Ascending aorta (tissue), 2 donors: ENCODE results near the gene OLFM1. TPM values are rescaled to one million over a fixed set of nuclear protein-coding genes. Genes with fewer than 3 reads are reported as not detected.

Experiments
- DNase-seq, 2 donors: peaks; one replicate each; pipeline ENCODE4 v3.0.0-alpha.2; 2019; ENCODE audit warnings: low spot score in 2 of 2
- H3K27ac ChIP-seq, 2 donors: fragments of 200-600 bp; sonication (generic); one replicate each; pipeline ENCODE4 v1.5.1; 2016 to 2017; ENCODE audit warnings: mild to moderate bottlenecking in 1 of 2
- H3K27me3 ChIP-seq: fragments of 200-600 bp; sonication (generic); one replicate; pipeline ENCODE4 v1.5.1; 2017
- H3K36me3 ChIP-seq, 2 donors: fragments of 200-600 bp; sonication (generic); one replicate each; pipeline ENCODE4 v1.5.1; 2016
- H3K4me1 ChIP-seq, 2 donors: fragments of 200-600 bp; sonication (generic); one replicate each; pipeline ENCODE4 v1.5.1; 2016 to 2017; ENCODE audit warnings: mild to moderate bottlenecking in 1 of 2
- H3K4me3 ChIP-seq, 2 donors: fragments of 200-600 bp; sonication (generic); one replicate each; pipeline ENCODE4 v1.5.1; 2016 to 2017; ENCODE audit warnings: mild to moderate bottlenecking in 1 of 2
- H3K9me3 ChIP-seq, 2 donors: fragments of 200-600 bp; sonication (generic); one replicate each; pipeline ENCODE4 v1.5.1; 2016
- intact Hi-C: fragments of 100-400 bp; cut with DNase I; formaldehyde crosslinking; loops from one replicate; pipeline ENCODE4 v1.15.1; 2023
- total RNA-seq: library from RNA; depleted of rRNA; stranded (reverse); fragments of >200 nt; gene quantifications from one replicate; pipeline ENCODE4 v1.1.0, GENCODE V29; 2016
- TF ChIP-seq, protein P1 (sequence below), 3 experiments: fragments of 200-600 bp in 2 of 3; fragments of 450-650 bp in 1 of 3; sonication (generic) in 2 of 3; IDR thresholded peaks; one replicate each; pipeline ENCODE4 v1.5.1; 2016 to 2019; ENCODE audit warnings: antibody characterized with exemption in 3 of 3, mild to moderate bottlenecking in 1 of 3, moderate library complexity in 1 of 3

Gene OLFM1
- total RNA-seq, 1 donor from 2014 or later = 102 TPM

GRCh38 chr9:135082536-135082935, 4.9 kb upstream of the OLFM1 start:
- Histone ChIP-seq H3K27me3 (peaks cover 8% of the 10 kb centered on the region), H3K4me1 (peaks cover 3 to 8% of the 10 kb centered on the region in 2 donors), H3K9me3 (no peaks in the 10 kb centered on the region), H3K4me3 (no peak overlapping the region), H3K27ac (no peak overlapping the region), H3K36me3 (no peaks in the 10 kb centered on the region)
- intact Hi-C loops = no loop called here
- TF ChIP-seq, protein P1, sequence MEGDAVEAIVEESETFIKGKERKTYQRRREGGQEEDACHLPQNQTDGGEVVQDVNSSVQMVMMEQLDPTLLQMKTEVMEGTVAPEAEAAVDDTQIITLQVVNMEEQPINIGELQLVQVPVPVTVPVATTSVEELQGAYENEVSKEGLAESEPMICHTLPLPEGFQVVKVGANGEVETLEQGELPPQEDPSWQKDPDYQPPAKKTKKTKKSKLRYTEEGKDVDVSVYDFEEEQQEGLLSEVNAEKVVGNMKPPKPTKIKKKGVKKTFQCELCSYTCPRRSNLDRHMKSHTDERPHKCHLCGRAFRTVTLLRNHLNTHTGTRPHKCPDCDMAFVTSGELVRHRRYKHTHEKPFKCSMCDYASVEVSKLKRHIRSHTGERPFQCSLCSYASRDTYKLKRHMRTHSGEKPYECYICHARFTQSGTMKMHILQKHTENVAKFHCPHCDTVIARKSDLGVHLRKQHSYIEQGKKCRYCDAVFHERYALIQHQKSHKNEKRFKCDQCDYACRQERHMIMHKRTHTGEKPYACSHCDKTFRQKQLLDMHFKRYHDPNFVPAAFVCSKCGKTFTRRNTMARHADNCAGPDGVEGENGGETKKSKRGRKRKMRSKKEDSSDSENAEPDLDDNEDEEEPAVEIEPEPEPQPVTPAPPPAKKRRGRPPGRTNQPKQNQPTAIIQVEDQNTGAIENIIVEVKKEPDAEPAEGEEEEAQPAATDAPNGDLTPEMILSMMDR (IDR thresholded peaks at IDR 0.05) = no peak
- no peak for DNase-seq

DNA sequence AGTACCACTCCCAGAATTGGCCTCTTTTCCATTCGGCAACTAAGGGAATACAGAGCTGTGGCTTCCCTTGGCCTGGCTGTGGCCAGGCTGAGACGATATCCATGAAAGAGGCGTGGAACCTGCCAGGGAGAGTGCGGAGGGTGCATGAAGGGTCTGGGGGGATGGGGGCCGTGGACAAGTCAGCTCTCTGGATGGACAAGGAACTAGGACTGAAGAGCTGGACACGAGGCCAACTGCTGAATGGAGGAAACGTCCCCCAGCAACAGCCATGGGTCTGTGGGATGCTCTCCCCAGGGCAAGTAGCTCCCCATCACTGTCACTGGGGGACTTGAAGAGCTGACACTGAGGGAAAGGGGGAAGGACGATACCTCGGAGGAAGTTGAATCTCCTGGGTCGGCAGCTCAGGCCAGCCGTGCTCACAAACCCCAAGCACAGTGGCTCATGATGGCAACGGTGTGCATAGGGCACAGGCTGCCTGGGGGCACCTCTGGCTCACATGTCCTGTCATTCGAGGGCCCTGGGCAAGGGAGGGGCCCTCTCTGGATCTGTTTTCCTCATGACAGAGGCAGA, 4.1 kb upstream of the OLFM1 start:
- Histone ChIP-seq H3K27me3 (peaks cover 8% of the 10 kb centered on the region), H3K4me3 (no peak overlapping the region), H3K36me3 (no peaks in the 10 kb centered on the region), H3K27ac (no peak overlapping the region), H3K9me3 (no peaks in the 10 kb centered on the region), H3K4me1 (peaks cover 3 to 12% of the 10 kb centered on the region in 2 donors)
- no peak for DNase-seq
- intact Hi-C loops = no loop called here
- TF ChIP-seq, protein P1 (IDR thresholded peaks at IDR 0.05) = no peak

GRCh38 chr9:135083831-135084230, 3.6 kb upstream of the OLFM1 start:
- DNase-seq = no peak
- TF ChIP-seq, protein P1 (IDR thresholded peaks at IDR 0.05) = no peak
- Histone ChIP-seq H3K27ac (no peak overlapping the region), H3K27me3 (peaks cover 8% of the 10 kb centered on the region), H3K9me3 (no peaks in the 10 kb centered on the region), H3K4me3 (no peak overlapping the region), H3K36me3 (no peaks in the 10 kb centered on the region), H3K4me1 (peaks cover 3 to 12% of the 10 kb centered on the region in 2 donors)
- intact Hi-C loops = no loop called here

- DNase-seq = no peak
- Histone ChIP-seq H3K27ac (no peak overlapping the region), H3K4me1 (peaks cover 3 to 12% of the 10 kb centered on the region in 2 donors), H3K4me3 (no peak overlapping the region), H3K36me3 (no peaks in the 10 kb centered on the region), H3K27me3 (peaks cover 8% of the 10 kb centered on the region), H3K9me3 (no peaks in the 10 kb centered on the region)
- intact Hi-C loops = no loop called here
- TF ChIP-seq, protein P1 (IDR thresholded peaks at IDR 0.05) = no peak
These were observed 3.2 kb upstream of the OLFM1 start for GRCh38 chr9:135084262-135084661.

DNA sequence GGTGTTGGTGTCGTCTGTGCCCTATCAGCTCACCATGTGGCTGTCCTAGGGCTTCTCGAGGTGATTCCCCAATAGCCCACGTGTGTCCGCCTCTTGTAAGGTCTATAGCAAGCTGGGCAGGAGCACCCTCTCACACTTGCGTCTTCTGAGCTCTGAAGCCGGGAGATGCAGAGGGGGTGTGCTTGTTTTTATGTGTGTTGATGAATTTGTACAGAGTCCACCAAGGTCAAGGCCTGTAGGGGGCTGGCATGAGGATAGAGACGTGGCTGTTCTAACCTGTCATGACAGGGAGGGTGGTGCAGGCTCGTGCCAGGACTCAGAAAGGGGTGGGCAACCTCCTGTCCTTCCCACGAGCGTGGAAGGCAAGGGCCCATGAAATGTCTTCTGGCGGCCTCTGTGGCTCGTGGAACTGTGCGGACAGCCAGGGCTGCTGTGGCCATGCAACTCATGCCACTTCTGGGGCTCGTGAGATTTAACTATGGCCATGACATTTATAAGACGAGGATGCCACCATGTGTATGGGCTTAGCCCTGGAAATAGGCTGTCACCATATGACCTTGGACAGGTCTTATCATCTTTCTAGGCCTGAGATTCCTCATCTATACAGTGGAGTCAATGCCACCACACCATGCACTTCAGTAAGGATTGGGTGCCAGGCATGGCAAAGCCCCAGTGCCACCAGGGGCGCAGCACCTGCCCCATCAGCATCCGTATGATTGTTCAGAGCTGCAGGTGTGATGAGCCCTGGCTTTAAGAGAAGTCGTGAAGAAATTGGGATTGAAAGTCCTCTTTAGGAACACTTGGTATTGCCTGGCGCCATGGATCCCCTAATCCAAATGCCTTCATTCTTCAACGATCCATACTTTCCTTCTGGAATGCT, 2.3 kb upstream of the OLFM1 start:
- H3K27ac ChIP-seq = no peak overlapping the region
- H3K4me3 ChIP-seq = no peak overlapping the region
- intact Hi-C loops = no loop called here
- peaks cover 3 to 12% of the 10 kb centered on the region in 2 donors for H3K4me1 ChIP-seq
- DNase-seq = no peak
- H3K9me3 ChIP-seq = no peaks in the 10 kb centered on the region
- TF ChIP-seq, protein P1 (IDR thresholded peaks at IDR 0.05) = no peak
- H3K27me3 ChIP-seq = peaks cover 8% of the 10 kb centered on the region
- no peaks in the 10 kb centered on the region for H3K36me3 ChIP-seq
